Prostate gland (tissue), 2 donors: ENCODE measurements around the gene ZSWIM6.

ENCODE experiments used
- POLR2A ChIP-seq: fragments of 450-650 bp; IDR thresholded peaks from one replicate; pipeline ENCODE4 v1.6.1; 2016; ENCODE audit warnings: antibody characterized with exemption, mild to moderate bottlenecking
- POLR2AphosphoS5 ChIP-seq: sonication (generic); formaldehyde crosslinking; IDR thresholded peaks from one replicate; pipeline ENCODE4 v1.6.1; 2017; ENCODE audit warnings: antibody characterized with exemption
- TF ChIP-seq, protein P1 (sequence below), 4 experiments: fragments of 200-600 bp in 2 of 4; fragments of 450-650 bp in 2 of 4; sonication (generic) in 2 of 4; IDR thresholded peaks; 1 replicate in 3 of 4; 2 replicates in 1 of 4; pipeline ENCODE4 v1.5.1; 2016 to 2019; ENCODE audit warnings: antibody characterized with exemption in 4 of 4, mild to moderate bottlenecking in 2 of 4, moderate library complexity in 2 of 4

DNA sequence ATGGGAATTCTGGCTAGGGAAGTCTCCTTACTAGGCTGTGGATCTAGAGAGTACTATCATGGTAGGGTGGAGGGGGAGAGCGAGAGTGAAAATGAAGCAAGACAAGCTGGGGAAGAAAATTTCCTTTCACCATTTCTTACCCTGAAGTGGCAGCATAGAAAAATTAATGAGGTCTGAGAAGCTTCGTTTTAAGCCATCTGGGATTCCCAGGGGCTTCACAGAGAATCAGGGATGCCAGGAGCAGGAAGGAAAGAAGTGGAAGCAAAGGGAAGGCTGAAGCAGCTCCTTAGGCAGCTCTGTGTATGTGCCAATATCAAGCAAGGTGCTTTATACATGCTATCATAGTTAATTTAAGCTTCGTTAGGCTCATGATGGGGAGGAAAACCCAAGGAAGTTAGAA, 169.9 kb downstream of the ZSWIM6 start:
- TF ChIP-seq, protein P1, sequence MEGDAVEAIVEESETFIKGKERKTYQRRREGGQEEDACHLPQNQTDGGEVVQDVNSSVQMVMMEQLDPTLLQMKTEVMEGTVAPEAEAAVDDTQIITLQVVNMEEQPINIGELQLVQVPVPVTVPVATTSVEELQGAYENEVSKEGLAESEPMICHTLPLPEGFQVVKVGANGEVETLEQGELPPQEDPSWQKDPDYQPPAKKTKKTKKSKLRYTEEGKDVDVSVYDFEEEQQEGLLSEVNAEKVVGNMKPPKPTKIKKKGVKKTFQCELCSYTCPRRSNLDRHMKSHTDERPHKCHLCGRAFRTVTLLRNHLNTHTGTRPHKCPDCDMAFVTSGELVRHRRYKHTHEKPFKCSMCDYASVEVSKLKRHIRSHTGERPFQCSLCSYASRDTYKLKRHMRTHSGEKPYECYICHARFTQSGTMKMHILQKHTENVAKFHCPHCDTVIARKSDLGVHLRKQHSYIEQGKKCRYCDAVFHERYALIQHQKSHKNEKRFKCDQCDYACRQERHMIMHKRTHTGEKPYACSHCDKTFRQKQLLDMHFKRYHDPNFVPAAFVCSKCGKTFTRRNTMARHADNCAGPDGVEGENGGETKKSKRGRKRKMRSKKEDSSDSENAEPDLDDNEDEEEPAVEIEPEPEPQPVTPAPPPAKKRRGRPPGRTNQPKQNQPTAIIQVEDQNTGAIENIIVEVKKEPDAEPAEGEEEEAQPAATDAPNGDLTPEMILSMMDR (IDR thresholded peaks at IDR 0.05): no peak
- TF ChIP-seq POLR2A (no peak), POLR2AphosphoS5 (no peak)
